AG04449 (cell line): ENCODE results near the gene UGT1A4.

Source experiments
- CTCF ChIA-PET: fragments of 350-600 bp; formaldehyde crosslinking; extraction: SDS; loops from one replicate; lab custom pipeline; 2021; ENCODE audit warnings: antibody characterized with exemption; lab: Yijun Ruan, JAX
- POLR2A ChIA-PET: fragments of 400-600, 350-600 bp; formaldehyde crosslinking; extraction: SDS; loops from one replicate; lab custom pipeline; 2020; ENCODE audit warnings: antibody characterized with exemption, inconsistent platforms; lab: Yijun Ruan, JAX
- DNase-seq: peaks from one replicate; pipeline ENCODE4 v3.0.0-alpha.2; 2010; ENCODE audit warnings: low read depth, low spot score
- H3K4me3 ChIP-seq: 2 replicates; pipeline ENCODE4 v1.5.1; 2011; ENCODE audit warnings: low read depth, mild to moderate bottlenecking, control low read depth, low read length
- TF ChIP-seq, protein P1 (sequence below): IDR thresholded peaks from one replicate; pipeline ENCODE4 v1.5.1; 2011; ENCODE audit warnings: mild to moderate bottlenecking, moderate library complexity, low read length, control low read depth, inconsistent platforms; ENCODE audit not compliant: insufficient read depth; ENCODE audit errors: missing control alignments

Gene UGT1A4

DNA sequence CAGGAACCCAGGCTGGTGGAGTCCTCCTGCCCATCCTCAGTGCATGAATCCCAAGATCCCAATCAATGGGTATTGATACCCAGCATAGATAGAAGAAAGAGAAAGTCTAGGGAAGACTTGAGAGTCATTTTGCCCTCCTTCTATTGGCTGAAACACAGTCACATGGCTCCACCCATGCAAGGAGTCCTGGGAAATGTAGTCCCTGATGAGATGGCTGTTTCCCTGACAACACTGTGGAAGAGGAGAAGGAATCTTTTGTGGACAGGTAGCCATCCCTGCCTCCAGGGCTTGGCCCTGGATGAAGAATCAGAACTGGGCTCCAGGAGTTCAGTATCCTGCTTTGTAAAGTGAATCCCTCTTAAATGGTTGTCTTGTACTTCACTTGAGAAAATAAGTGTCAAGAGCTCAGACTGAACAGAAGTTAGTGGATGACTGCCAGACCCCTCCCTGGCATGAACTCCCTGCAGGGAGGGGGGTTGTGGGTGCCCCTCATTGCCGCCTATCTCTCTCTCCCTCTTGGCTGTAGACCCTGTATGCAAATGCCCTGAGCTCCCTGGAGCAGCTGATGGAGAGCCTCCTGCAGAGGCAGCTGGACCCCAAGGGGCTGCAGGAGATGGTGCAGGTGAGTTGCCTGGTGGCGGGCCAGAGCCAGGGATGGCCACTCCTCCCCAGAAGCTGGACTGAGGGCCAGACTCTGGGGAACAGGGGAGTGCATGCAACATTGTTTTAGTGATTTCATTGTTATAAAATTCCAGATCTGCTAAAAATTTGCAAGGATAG lies 95.7 kb downstream of the UGT1A4 start:
- CTCF ChIA-PET = interaction anchor here (1.4 kb wide), 1 partner anchor 366 kb away, joined by 4 read pairs; no protein-coding TSS in a partner anchor
- POLR2A ChIA-PET = no interaction called here
- no peak for DNase-seq
- TF ChIP-seq, protein P1, sequence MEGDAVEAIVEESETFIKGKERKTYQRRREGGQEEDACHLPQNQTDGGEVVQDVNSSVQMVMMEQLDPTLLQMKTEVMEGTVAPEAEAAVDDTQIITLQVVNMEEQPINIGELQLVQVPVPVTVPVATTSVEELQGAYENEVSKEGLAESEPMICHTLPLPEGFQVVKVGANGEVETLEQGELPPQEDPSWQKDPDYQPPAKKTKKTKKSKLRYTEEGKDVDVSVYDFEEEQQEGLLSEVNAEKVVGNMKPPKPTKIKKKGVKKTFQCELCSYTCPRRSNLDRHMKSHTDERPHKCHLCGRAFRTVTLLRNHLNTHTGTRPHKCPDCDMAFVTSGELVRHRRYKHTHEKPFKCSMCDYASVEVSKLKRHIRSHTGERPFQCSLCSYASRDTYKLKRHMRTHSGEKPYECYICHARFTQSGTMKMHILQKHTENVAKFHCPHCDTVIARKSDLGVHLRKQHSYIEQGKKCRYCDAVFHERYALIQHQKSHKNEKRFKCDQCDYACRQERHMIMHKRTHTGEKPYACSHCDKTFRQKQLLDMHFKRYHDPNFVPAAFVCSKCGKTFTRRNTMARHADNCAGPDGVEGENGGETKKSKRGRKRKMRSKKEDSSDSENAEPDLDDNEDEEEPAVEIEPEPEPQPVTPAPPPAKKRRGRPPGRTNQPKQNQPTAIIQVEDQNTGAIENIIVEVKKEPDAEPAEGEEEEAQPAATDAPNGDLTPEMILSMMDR = no peak
- H3K4me3 ChIP-seq = no peak overlapping the region

DNA sequence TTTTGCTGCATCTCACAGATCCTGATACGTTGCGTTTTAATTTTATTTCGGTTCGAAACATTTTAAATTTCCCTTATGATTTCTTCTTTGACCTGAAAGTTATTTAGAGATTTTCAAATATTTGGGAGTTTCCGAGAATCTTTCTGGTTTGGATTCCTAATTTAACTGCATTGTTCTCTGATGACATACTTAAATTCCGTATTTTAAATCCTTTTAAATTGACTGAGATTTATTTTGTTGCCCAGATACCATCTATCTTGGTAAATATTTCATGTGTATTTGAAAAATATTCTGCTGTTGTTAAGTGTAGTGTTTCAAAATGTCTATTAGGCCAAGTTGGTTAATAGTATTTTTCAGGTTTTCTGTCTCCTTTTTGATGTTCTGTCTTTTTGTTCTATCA lies 97.3 kb downstream of the UGT1A4 start:
- TF ChIP-seq, protein P1 = no peak
- no peak overlapping the region for H3K4me3 ChIP-seq
- no peak for DNase-seq
- CTCF ChIA-PET = no interaction called here
- POLR2A ChIA-PET = no interaction called here

DNA sequence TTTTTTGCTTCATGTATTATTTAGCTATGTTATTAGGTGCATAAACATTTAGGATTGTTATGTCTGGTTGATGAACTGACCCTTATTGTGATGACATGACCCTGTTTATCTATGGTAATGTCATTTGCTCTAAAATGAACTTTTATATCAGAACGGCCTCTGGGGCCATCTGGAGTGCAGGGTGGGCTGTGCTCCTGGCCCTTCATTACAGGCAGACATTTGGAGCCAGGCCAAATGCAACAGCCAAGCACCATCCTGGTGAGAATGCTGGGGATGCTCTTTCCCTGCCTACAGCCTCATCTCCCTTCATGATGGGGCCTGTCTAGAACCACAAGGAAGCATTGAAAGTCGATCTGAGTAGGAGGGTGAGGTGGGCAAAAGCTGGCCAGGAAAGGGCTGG lies 97.8 kb downstream of the UGT1A4 start:
- DNase-seq = no peak
- TF ChIP-seq, protein P1 = no peak
- H3K4me3 ChIP-seq = no peak overlapping the region
- ChIA-PET CTCF (no interaction called here), POLR2A (no interaction called here)

DNA sequence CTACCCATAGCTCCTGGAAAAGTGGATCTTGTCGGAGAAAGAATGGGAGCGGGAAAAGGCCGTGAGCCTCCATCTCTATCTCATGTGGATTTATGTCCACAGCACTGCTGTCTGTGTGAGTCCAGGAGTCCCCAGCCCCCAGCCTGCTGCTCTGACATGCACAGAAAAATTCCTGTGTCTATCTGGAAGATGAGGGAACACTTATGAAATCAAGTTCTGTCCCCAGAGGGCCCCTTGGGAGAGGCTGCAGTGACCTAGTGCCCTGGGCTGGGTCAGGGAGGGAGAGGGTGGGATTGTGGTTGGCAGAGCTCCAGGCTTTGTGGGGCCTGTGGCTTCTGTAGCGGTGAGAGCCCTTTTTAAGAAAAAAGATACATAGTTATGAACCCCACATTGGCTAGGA lies 98.2 kb downstream of the UGT1A4 start:
- ChIA-PET POLR2A (no interaction called here), CTCF (no interaction called here)
- TF ChIP-seq, protein P1 = no peak
- H3K4me3 ChIP-seq = no peak overlapping the region
- DNase-seq = no peak

DNA sequence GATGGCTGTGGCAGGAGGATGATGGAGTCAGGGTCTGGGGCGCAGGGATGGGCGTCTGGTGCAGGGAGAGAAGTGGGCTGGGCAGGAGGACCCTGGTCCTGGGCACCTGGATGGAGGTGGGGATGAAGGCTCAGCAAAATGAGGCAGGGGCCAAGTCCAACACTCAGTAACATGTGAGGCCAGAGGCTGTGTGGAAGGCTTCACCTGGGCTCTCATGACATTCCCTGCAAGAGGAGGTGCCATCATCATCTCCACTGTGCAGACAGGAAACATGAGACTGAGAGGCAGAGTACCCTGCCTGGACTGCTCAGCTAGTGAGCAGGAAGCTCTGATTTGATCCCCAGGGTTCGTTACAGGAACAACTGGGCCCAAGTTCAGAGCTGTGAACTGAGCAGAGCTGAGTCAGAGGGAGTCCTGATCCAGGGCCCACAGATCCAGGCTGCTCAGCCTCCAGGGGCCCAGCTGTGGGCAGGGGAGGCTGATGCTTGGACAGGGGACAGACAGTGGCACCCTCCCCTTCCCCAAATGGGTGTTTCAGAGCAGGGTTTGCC lies 98.9 kb downstream of the UGT1A4 start:
- ChIA-PET CTCF (no interaction called here), POLR2A (no interaction called here)
- no peak overlapping the region for H3K4me3 ChIP-seq
- TF ChIP-seq, protein P1 = no peak
- DNase-seq = no peak

DNA sequence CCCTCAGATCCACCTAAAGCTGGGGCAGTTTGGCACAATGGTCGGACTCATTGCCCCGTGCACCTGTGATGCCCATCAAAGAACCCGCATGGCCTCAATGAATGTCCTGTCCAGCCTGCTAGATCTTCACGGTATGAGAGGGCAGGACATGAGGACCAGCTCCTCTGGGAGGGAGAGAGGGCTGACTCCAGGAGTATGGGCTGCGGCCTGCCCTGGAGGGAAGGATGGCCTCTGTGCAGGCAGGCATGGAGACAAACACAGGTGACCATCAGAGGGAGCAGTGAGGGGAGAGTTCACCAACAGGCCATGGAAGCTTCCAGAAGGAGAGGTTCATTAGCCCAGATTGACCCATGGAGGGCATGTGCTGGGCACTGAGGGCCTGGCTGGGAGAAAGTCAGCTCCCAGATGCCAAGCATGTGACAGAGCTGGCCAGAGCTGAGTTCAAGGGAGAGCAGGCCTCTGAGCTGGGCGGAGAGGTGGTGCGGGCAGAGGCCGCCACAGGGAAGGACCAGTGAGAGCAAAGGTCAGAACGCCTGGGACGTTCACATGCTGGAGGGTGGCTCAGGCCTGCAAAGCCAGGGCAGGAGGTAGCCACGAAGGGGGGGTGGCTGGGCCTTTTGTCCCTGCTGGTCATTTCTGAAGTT lies 99.6 kb downstream of the UGT1A4 start:
- ChIA-PET CTCF (no interaction called here), POLR2A (no interaction called here)
- DNase-seq = no peak
- TF ChIP-seq, protein P1 = no peak
- no peak overlapping the region for H3K4me3 ChIP-seq
